Measurements from ENCODE around the gene TESK1.
"Not testable (repeated sequence)": the region's sequence is repeated elsewhere in the genome, so short reads cannot be mapped to it uniquely, and the experiment has no call there.

- TF ChIP-seq RAD21 (IDR thresholded peaks at IDR 0.05); REST (IDR thresholded peaks at IDR 0.05); MAX (IDR thresholded peaks at IDR 0.05); GABPA (IDR thresholded peaks at IDR 0.05 in 1 of 2, conservative IDR thresholded peaks at IDR 0.05 in 1 of 2); CTCF (IDR thresholded peaks at IDR 0.05; ENCODE audit: low read depth, low read length, missing input control); TAF1 (conservative IDR thresholded peaks at IDR 0.05); EGR1 (IDR thresholded peaks at IDR 0.05; ENCODE audit: low read depth in 2 of 2); NR2F2 (IDR thresholded peaks at IDR 0.05); YY1 (IDR thresholded peaks at IDR 0.05); ATF3 (IDR thresholded peaks at IDR 0.05); SP1 (IDR thresholded peaks at IDR 0.05); HNF4A (conservative IDR thresholded peaks at IDR 0.05): not testable (repeated sequence)
Measured at GRCh38 chr9:35612066-35612465, 7.0 kb downstream of the TESK1 start.
